Activated B cell treated with CpG ODN at 0.5 μM for 24 hours (primary cell): ENCODE data around the gene OSTF1. TPM values are rescaled to one million over a fixed set of nuclear protein-coding genes. Genes with fewer than 3 reads are reported as not detected.

ENCODE experiments used
- ATAC-seq: fragments of 200-7000 bp; cut with Tn5 transposase; one replicate; pipeline ENCODE4 v1.10.0; 2021; ENCODE audit warnings: low read depth, mild to moderate bottlenecking, moderate library complexity
- CTCF ChIA-PET: fragments of 350-600 bp; sonication (Branson Sonifier 250); formaldehyde crosslinking; loops from one replicate; lab custom pipeline; 2021; ENCODE audit warnings: antibody characterized with exemption; lab: Charles Lee
- POLR2A ChIA-PET: fragments of 350-600 bp; sonication (Branson Sonifier 250); formaldehyde crosslinking; loops from one replicate; lab custom pipeline; 2021; ENCODE audit warnings: antibody characterized with exemption; lab: Charles Lee
- DNase-seq: peaks from one replicate; pipeline ENCODE4 v3.0.0; 2022
- H3K27ac Mint-ChIP-seq: one replicate; pipeline ENCODE4 v1.8.0; 2020; ENCODE audit warnings: mixed read lengths
- H3K27me3 Mint-ChIP-seq: one replicate; pipeline ENCODE4 v1.8.0; 2021; ENCODE audit warnings: mixed read lengths
- H3K36me3 Mint-ChIP-seq: one replicate; pipeline ENCODE4 v1.8.0; 2021; ENCODE audit warnings: low read depth, mixed read lengths
- H3K4me1 Mint-ChIP-seq: one replicate; pipeline ENCODE4 v1.8.0; 2021; ENCODE audit warnings: mixed read lengths
- H3K4me3 Mint-ChIP-seq: one replicate; pipeline ENCODE4 v1.8.0; 2020; ENCODE audit warnings: mild to moderate bottlenecking, mixed read lengths
- H3K9me3 Mint-ChIP-seq: one replicate; pipeline ENCODE4 v1.8.0; 2020; ENCODE audit warnings: mixed read lengths
- CTCF ChIP-seq: fragments of 200-600 bp; IDR thresholded peaks from one replicate; pipeline ENCODE4 v1.8.0; 2022; ENCODE audit warnings: antibody characterized with exemption, mild to moderate bottlenecking
- intact Hi-C: fragments of 100-400 bp; cut with micrococcal nuclease; formaldehyde crosslinking; loops from one replicate; pipeline ENCODE4 v1.15.1; 2024
- total RNA-seq: library from RNA; stranded (reverse); gene quantifications from 2 replicates; pipeline ENCODE4 v1.2.3, GENCODE V29; 2022

OSTF1 gene
- total RNA-seq, 1 donor from 2014 or later = 59.7 TPM

GRCh38 chr9:75065510-75065909 lies 22.8 kb upstream of the OSTF1 start:
- Mint-ChIP-seq H3K27ac (no peak overlapping the region), H3K4me1 (no peaks in the 10 kb centered on the region), H3K27me3 (no peaks in the 10 kb centered on the region), H3K9me3 (no peaks in the 10 kb centered on the region), H3K36me3 (no peaks in the 10 kb centered on the region), H3K4me3 (no peak overlapping the region)
- ATAC-seq (no peak), DNase-seq (no peak)
- intact Hi-C loops = no loop called here
- ChIA-PET POLR2A (no interaction called here), CTCF (no interaction called here)
- no peak for TF ChIP-seq CTCF

- POLR2A ChIA-PET = interaction anchor here (0.8 kb wide), 1 partner anchor 41 kb away, joined by 3 read pairs; no protein-coding TSS in a partner anchor
- ATAC-seq (no peak), DNase-seq (no peak)
- H3K4me3 Mint-ChIP-seq = no peak overlapping the region
- no peaks in the 10 kb centered on the region for H3K27me3 Mint-ChIP-seq
- CTCF ChIA-PET = interaction anchor here (0.6 to 1.7 kb wide), 3 partner anchors 291 to 294 kb away, joined by 3 to 4 read pairs (median 3); no protein-coding TSS in a partner anchor
- intact Hi-C loops = no loop called here
- TF ChIP-seq CTCF = no peak
- no peak overlapping the region for H3K27ac Mint-ChIP-seq
- no peaks in the 10 kb centered on the region for H3K36me3 Mint-ChIP-seq
- no peaks in the 10 kb centered on the region for H3K9me3 Mint-ChIP-seq
- H3K4me1 Mint-ChIP-seq = peaks cover 9% of the 10 kb centered on the region
These were observed 20.4 kb upstream of the OSTF1 start for GRCh38 chr9:75067894-75068293.

DNA sequence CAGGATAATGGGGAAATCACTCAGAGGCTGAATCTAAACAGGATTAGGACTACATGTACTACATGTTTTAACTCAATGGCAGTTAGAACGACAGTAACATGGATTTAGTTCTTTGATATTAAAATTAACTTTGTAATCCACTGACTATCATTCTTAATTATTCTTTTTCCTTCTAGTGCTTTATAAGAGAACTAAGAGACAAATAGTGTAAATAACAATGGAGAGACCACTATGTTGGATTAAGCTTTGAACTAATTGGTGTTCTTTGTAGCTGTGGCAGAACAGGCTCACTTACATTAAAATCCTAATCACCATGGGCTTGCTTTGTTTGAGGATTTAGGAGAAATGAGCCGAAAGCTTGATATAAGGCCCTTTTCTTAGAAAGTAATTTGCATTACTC lies 19.1 kb upstream of the OSTF1 start:
- Mint-ChIP-seq H3K9me3 (no peaks in the 10 kb centered on the region), H3K36me3 (no peaks in the 10 kb centered on the region), H3K27ac (no peak overlapping the region), H3K4me1 (peaks cover 9% of the 10 kb centered on the region), H3K4me3 (no peak overlapping the region), H3K27me3 (no peaks in the 10 kb centered on the region)
- DNase-seq (no peak), ATAC-seq (no peak)
- intact Hi-C loops = no loop called here
- TF ChIP-seq CTCF = no peak
- CTCF ChIA-PET = interaction anchor here (1.3 to 1.7 kb wide), 2 partner anchors 64 to 293 kb away, joined by 3 to 4 read pairs; no protein-coding TSS in a partner anchor
- POLR2A ChIA-PET = no interaction called here

GRCh38 chr9:75071530-75072122 lies 16.7 kb upstream of the OSTF1 start:
- no peak for DNase-seq

More at GRCh38 chr9:75071530-75072122, 16.7 kb upstream of the OSTF1 start:
- Mint-ChIP-seq H3K27ac (no peak overlapping the region), H3K36me3 (no peaks in the 10 kb centered on the region), H3K9me3 (no peaks in the 10 kb centered on the region), H3K4me1 (peaks cover 9% of the 10 kb centered on the region), H3K4me3 (no peak overlapping the region), H3K27me3 (no peaks in the 10 kb centered on the region)
- no peak for TF ChIP-seq CTCF
- intact Hi-C loops = no loop called here
- ChIA-PET CTCF (interaction anchor here (0.8 kb wide), 1 partner anchor 15 kb away, joined by 3 read pairs; no protein-coding TSS in a partner anchor), POLR2A (interaction anchor here (0.6 to 1.4 kb wide), 3 partner anchors 24 to 119 kb away, joined by 3 to 4 read pairs (median 4); partner anchors contain the start of genes C9orf40 and CARNMT1)
- peak; percentile 52 for ATAC-seq
